Parathyroid adenoma (tissue), 2 donors: ENCODE measurements around the gene PPARD.

Source experiments
- H2AFZ ChIP-seq: fragments of 300-600 bp; sonication (generic); one replicate; pipeline ENCODE4 v1.7.0; 2017; ENCODE audit warnings: antibody characterized with exemption, mild to moderate bottlenecking
- H3K27ac ChIP-seq: fragments of 300-600 bp; sonication (generic); one replicate; pipeline ENCODE4 v1.7.0; 2017
- H3K27me3 ChIP-seq: fragments of 300-600 bp; sonication (generic); one replicate; pipeline ENCODE4 v1.7.0; 2017; ENCODE audit warnings: low read length; ENCODE audit not compliant: control insufficient read depth, insufficient read depth
- H3K36me3 ChIP-seq: fragments of 300-600 bp; sonication (generic); one replicate; pipeline ENCODE4 v1.7.0; 2017; ENCODE audit warnings: low read length; ENCODE audit not compliant: control insufficient read depth, insufficient read depth
- H3K4me1 ChIP-seq: fragments of 300-600 bp; sonication (generic); one replicate; pipeline ENCODE4 v1.7.0; 2017; ENCODE audit warnings: control low read depth
- H3K4me2 ChIP-seq: fragments of 300-600 bp; sonication (generic); one replicate; pipeline ENCODE4 v1.7.0; 2017; ENCODE audit warnings: low read length
- H3K4me3 ChIP-seq: fragments of 300-600 bp; sonication (generic); one replicate; pipeline ENCODE4 v1.7.0; 2017; ENCODE audit warnings: low read depth, low read length
- H3K79me2 ChIP-seq: fragments of 300-600 bp; sonication (generic); one replicate; pipeline ENCODE4 v1.7.0; 2017; ENCODE audit warnings: control low read depth
- H3K9ac ChIP-seq: fragments of 300-600 bp; sonication (generic); one replicate; pipeline ENCODE4 v1.7.0; 2017; ENCODE audit warnings: mild to moderate bottlenecking
- H3K9me3 ChIP-seq: fragments of 300-600 bp; sonication (generic); one replicate; pipeline ENCODE4 v1.7.0; 2017; ENCODE audit warnings: low read length; ENCODE audit not compliant: control insufficient read depth
- CTCF ChIP-seq: fragments of 300-600 bp; sonication (generic); IDR thresholded peaks from one replicate; pipeline ENCODE4 v1.7.0; 2017; ENCODE audit warnings: antibody characterized with exemption, mild to moderate bottlenecking
- donor health status: primary hyperparathyroidism.

Gene PPARD

DNA sequence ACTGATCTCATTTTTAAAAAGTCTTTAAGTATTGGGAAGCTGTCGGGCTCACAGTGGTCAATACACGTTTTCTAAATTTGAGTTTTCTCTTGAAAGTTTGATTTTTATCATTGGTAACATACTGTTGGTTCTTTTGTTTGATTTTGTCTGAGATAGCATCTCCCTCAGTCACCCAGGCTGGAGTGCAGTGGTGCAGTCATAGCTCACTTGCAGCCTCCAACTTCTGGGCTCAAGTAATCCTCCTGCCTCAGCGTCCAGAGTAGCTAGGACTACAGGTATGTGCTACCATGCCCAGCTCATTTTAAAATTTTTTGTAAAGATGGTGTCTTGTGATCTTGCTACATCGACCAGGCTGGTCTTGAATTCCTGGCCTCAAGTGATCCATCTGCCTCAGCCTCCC lies 9.1 kb downstream of the PPARD start:
- H3K4me1 ChIP-seq = peaks cover 14% of the 10 kb centered on the region
- H3K27ac ChIP-seq = no peak overlapping the region
- no peak for TF ChIP-seq CTCF
- no peak overlapping the region for H2AFZ ChIP-seq
- no peaks in the 10 kb centered on the region for H3K36me3 ChIP-seq
- no peak overlapping the region for H3K9ac ChIP-seq
- no peaks in the 10 kb centered on the region for H3K27me3 ChIP-seq
- no peak overlapping the region for H3K4me3 ChIP-seq
- no peaks in the 10 kb centered on the region for H3K9me3 ChIP-seq
- H3K4me2 ChIP-seq = no peak overlapping the region
- H3K79me2 ChIP-seq = peaks cover 50% of the 10 kb centered on the region

DNA sequence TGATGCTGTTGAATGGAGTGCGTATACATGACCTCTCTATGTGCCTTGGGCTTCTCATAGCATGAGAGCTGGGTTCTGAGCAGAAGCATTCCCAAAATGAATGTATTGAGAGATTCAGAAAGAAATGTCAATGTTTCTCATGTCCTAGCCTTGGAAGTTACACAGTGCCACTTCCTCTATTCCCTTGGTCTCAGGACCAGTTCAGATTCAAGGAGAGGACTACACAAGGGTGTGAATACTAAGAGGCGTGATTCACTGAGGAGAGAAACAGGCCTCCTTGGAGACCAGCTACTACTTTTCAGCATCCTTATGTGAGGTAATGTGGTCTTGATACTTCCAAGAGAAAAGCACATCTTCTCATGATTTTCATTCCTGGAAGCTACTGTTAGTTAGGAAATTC lies 10.4 kb downstream of the PPARD start:
- H3K36me3 ChIP-seq = no peaks in the 10 kb centered on the region
- TF ChIP-seq CTCF = no peak
- H3K9ac ChIP-seq = no peak overlapping the region
- no peaks in the 10 kb centered on the region for H3K9me3 ChIP-seq
- no peak overlapping the region for H3K4me2 ChIP-seq
- H3K27ac ChIP-seq = no peak overlapping the region
- H3K79me2 ChIP-seq = peaks cover 54% of the 10 kb centered on the region
- H3K4me3 ChIP-seq = no peak overlapping the region
- H2AFZ ChIP-seq = no peak overlapping the region
- no peaks in the 10 kb centered on the region for H3K27me3 ChIP-seq
- H3K4me1 ChIP-seq = peaks cover 10% of the 10 kb centered on the region

DNA sequence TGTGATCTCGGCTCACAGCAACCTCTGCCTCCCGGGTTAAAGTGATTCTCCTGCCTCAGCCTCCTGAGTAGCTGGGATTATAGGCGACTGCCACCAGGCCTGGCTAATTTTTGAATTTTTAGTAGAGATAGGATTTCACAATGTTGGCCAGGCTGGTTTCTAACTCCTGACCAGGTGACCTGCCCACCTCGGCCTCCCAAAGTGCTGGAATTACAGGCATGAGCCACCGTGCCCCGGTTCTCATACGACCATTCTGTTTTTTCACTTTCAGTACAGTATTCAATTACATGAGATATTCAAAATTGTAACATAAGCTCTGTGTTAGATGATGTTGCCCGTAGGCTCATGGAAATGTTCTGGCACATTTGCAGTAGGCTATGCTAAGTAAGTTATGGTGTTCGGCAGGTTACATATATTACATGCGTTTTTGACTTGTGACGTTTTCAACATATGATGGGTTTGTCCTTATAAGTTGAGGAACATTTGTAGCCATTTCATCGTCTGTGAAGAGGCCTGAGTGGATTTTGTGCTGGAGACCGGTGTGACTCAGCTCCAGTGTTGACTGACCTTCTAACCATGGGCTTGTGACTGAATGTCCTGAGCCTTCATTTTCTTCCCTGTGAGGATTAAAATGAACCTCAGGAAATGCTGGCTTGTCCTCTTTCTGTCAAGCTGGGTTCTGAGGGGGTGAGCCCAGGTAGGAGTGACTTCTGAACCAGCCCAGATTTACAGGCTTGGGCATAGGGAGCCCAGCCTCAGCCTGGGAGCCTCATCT lies 12.2 kb downstream of the PPARD start:
- TF ChIP-seq CTCF = no peak
- Histone ChIP-seq H2AFZ (no peak overlapping the region), H3K27me3 (no peaks in the 10 kb centered on the region), H3K36me3 (no peaks in the 10 kb centered on the region), H3K4me1 (peaks cover 18% of the 10 kb centered on the region), H3K4me2 (no peak overlapping the region), H3K79me2 (peaks cover 47% of the 10 kb centered on the region), H3K4me3 (no peak overlapping the region), H3K27ac (no peak overlapping the region), H3K9me3 (no peaks in the 10 kb centered on the region), H3K9ac (no peak overlapping the region)

- Histone ChIP-seq H3K4me2 (no peak overlapping the region), H3K27me3 (no peaks in the 10 kb centered on the region), H3K9ac (no peak overlapping the region), H2AFZ (no peak overlapping the region), H3K4me3 (no peak overlapping the region), H3K9me3 (no peaks in the 10 kb centered on the region), H3K79me2 (peaks cover 49% of the 10 kb centered on the region), H3K27ac (no peak overlapping the region), H3K4me1 (peaks cover 33% of the 10 kb centered on the region), H3K36me3 (no peaks in the 10 kb centered on the region)
- TF ChIP-seq CTCF = no peak
Measured at GRCh38 chr6:35356391-35356790, 14.0 kb downstream of the PPARD start.

- Histone ChIP-seq H3K36me3 (no peaks in the 10 kb centered on the region), H3K4me3 (no peak overlapping the region), H3K79me2 (peaks cover 42% of the 10 kb centered on the region), H3K4me2 (no peak overlapping the region), H3K9me3 (no peaks in the 10 kb centered on the region), H3K9ac (no peak overlapping the region), H3K27ac (no peak overlapping the region), H3K27me3 (no peaks in the 10 kb centered on the region), H2AFZ (no peak overlapping the region), H3K4me1 (peaks cover 33% of the 10 kb centered on the region)
- TF ChIP-seq CTCF = no peak
Measured at GRCh38 chr6:35357677-35358076, 15.3 kb downstream of the PPARD start.
